ENCODE measurements around the gene RPL22L1.

- TF ChIP-seq POLR2A (IDR thresholded peaks at IDR 0.05; ENCODE audit: low read depth, low read length) (no peak), POLR2AphosphoS5 (IDR thresholded peaks at IDR 0.05; ENCODE audit: low read depth, low read length) (no peak), TAF1 (IDR thresholded peaks at IDR 0.05; ENCODE audit: low read depth, low read length) (no peak)
These were observed 11.4 kb downstream of the RPL22L1 start for GRCh38 chr3:170858599-170858998.
